GM10847 (cell line): ENCODE measurements around the gene ABCB8.

Source experiments
- POLR2A ChIP-seq: IDR thresholded peaks from 2 replicates; pipeline ENCODE4 v1.6.1; 2011; ENCODE audit not compliant: insufficient read length; ENCODE audit errors: extremely low read depth

ABCB8 gene

GRCh38 chr7:151008511-151009323 lies 19.5 kb upstream of the ABCB8 start:
- no peak for TF ChIP-seq POLR2A

- TF ChIP-seq POLR2A = no peak
Observed at GRCh38 chr7:151009327-151010036, 18.8 kb upstream of the ABCB8 start.

- no peak for TF ChIP-seq POLR2A
Observed at GRCh38 chr7:151010037-151010306, 18.3 kb upstream of the ABCB8 start.

- TF ChIP-seq POLR2A = no peak
Observed at GRCh38 chr7:151010307-151011096, 17.7 kb upstream of the ABCB8 start.

- no peak for TF ChIP-seq POLR2A
Observed at GRCh38 chr7:151011097-151011409, 17.2 kb upstream of the ABCB8 start.

- no peak for TF ChIP-seq POLR2A
Observed at GRCh38 chr7:151012031-151012692, 16.1 kb upstream of the ABCB8 start.

- TF ChIP-seq POLR2A = no peak
Observed at GRCh38 chr7:151012911-151013347, 15.3 kb upstream of the ABCB8 start.

GRCh38 chr7:151013356-151013732 lies 14.9 kb upstream of the ABCB8 start:
- TF ChIP-seq POLR2A = no peak

GRCh38 chr7:151013733-151014497 lies 14.3 kb upstream of the ABCB8 start:
- no peak for TF ChIP-seq POLR2A

GRCh38 chr7:151014950-151015349 lies 13.3 kb upstream of the ABCB8 start:
- no peak for TF ChIP-seq POLR2A

- no peak for TF ChIP-seq POLR2A
Observed at GRCh38 chr7:151015967-151016366, 12.3 kb upstream of the ABCB8 start.

GRCh38 chr7:151016505-151016904 lies 11.7 kb upstream of the ABCB8 start:
- no peak for TF ChIP-seq POLR2A

GRCh38 chr7:151016942-151017341 lies 11.3 kb upstream of the ABCB8 start:
- no peak for TF ChIP-seq POLR2A

GRCh38 chr7:151017370-151017952 lies 10.8 kb upstream of the ABCB8 start:
- TF ChIP-seq POLR2A = no peak
